Stimulated activated CD4-positive, alpha-beta T cell treated with anti-CD3 and anti-CD28 coated beads, Interleukin-4, amount 100 ng/mL, for 24 hours (primary cell): ENCODE data around the gene OTOF.

Experiments
- DNase-seq: peaks from one replicate; pipeline ENCODE4 v3.0.0-alpha.2; 2020

OTOF gene

DNA sequence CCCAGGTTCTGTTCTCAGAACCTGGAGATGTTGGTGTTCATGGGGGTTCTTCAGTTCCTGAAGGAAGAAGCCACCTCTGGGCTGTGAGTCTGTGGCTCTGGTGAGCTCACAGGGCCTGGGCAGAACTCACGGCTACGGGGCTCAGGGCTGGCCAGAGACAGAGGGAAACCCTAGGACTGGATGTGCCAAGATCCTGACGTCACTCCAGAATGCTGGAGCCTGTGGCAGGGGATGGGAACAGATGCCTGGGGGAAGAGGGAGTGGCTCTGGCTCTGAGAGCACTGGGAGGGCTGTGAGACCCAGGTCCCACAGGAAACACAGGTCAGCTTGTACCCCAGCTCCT, at the start of gene OTOF:
TSS of gene OTOF (minus strand) at position 214 of the 343 bp plus-strand sequence.
- no peak for DNase-seq

DNA sequence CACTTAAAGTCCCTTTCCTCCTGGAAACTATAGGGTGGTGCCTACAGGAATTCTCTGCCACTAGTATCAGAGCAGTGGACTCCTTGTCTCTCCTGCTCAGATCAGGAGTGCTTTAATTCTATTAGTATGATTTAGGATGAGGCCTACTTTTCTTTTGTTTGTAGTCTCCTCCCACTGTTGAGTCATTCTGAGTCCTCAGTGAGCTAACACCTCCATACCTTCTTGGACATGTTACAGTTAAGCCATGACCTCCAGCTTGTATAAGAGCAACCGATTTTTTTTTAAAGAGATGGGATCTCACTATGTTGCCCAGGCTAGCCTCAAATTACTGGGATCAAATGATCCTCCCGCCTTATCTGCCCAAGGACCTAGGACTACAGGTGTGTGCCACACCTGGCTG, 48.7 kb upstream of the OTOF start:
- no peak for DNase-seq

DNA sequence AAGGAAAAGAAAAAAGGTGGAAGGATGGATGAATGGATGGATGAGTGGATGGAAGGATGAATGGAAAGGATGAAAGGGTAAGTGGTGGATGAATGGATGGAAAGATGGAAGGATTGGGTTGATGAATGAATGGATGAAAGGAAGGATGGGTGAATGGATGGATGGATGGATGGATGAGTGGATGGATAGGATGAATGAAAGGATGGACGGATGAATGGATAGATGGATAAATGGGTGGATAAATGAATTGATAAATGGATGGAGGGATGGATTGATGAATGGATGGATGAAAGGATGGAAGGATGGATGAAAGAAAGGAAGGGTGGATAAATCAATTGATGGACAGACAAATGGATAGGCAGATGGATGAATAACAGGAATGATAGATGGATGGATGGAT, 48.2 kb upstream of the OTOF start:
- DNase-seq = no peak

- no peak for DNase-seq
Measured at GRCh38 chr2:26523750-26524149, 45.8 kb upstream of the OTOF start.

DNA sequence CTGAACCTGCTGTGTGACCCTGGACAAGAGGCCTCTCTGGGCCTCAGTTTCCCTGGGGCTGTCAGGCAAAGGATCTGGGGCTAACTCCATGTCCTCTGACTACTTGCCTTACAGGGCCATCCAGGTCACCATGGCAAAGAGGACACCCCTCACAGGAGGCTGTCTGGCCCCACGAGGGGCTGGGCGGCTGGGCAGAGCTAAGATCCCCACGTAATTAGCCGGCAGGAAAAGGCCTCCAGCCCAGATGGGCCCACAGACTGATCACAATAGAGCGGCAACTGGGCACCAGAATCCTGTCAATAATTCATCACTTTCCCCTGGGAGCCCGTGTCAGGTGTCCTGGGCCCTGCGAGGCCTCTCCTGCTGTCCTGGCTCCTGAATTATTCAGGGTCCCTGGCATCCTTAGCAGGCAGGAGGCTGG, 44.8 kb upstream of the OTOF start:
- DNase-seq = no peak

DNA sequence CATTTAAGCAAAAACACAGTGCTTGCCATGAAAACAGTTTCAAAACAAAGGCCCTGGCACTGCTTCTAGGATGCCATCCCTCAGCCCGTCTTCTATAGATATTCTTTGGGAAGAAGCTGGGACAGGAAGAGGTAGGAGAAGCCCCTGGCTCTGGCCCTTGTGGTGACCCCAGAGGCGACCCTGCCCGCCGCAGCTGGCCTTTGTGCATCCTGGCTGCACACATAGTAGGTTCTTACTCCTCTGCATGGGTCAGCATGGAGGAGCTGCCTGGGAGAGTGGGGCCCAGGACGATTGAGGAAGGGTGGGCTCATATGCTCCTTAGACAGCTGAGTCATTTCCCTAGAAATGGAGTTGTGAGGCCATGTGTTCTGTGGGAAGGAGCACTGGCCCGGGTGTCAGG, 44.4 kb upstream of the OTOF start:
- no peak for DNase-seq

DNA sequence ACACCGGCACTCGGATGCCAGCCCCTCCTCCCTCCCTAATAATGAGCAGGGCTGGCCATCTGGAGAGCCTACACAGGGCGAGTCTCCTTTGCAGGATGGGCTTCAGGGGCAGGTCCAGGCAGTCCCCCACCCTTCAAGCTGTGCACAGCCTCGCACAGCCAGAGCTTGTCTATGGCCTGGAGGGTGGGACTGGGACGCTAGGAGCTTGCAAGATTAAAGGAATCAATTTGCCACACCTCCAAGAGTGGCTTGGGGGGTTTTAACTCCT, 43.9 kb upstream of the OTOF start:
- no peak for DNase-seq

GRCh38 chr2:26521054-26521912, 43.4 kb upstream of the OTOF start:
- no peak for DNase-seq

DNA sequence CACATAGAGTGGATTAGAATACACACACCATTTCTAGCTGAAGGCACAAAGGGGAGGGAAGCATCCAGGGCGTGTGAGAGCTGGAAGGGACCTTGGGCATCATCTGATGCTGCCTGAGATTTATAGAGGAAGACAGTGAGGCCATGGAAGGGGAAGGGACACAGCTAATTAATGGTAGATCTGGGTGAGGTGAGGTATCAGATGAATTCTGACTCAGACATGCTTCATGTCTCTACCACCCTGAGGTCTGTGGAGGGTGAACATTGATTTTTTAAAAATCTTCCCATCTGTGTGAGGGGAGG, 42.2 kb upstream of the OTOF start:
- no peak for DNase-seq

GRCh38 chr2:26519396-26520147, 41.6 kb upstream of the OTOF start:
- no peak for DNase-seq

DNA sequence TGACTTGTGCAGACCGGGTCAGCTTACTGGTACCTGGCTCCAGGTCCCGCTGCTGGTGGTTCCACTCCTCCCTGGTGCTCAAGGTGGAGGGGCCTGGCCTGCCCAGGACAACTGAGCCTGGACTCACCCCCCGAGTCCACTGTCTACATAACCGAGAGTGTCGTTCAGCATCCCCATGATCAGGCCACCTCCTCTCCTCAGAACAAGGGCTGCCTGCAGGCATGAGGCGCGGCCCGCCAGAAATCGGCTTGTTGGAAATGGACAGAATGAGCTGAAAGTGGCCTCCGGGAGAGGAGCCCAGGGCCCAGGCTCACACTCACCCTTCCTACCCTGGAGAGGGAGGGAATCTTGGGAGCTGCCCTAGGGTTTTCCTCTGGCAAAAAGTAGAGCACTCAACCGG, 38.9 kb upstream of the OTOF start:
- DNase-seq = no peak

DNA sequence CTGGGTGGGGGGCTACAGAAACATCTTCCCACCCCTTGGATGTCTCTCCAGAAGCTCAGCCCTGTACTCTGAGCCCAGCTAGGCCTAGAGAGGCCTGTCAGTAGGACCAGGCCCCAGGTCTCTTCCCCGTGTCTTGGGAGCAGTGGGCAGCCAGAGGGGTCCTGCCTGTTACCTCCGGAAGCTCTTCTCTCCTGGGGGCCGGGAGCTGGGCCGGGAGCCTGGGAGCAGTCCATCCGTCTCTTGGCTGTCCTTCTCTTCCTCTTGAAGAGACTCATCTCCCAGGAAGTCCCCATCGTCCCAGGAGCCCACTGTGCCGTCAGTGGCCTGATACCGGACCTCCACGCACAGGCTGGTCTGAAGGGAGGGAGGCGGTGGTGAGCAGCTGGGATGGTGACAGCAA, 38.3 kb upstream of the OTOF start:
- DNase-seq = no peak

DNA sequence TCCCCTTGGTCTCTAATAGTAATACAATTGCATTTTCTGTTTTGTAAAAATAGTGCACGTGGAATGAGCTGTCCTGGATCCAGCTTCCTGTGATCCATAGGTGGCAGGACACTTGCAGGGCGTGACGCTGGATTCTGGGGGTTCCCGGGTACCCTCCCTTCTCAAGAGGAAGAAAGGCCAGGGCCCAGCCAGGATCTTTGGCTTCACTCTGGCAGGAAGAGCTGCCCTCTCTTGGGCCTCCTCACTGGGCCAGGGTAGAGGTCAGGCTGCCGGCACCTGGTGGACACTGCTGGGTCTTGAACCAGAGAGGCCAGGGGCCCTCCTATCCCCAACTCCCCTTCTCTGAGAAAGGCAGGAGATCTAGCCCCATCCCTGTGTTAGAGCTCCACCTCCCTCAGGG, 37.8 kb upstream of the OTOF start:
- DNase-seq = no peak

DNA sequence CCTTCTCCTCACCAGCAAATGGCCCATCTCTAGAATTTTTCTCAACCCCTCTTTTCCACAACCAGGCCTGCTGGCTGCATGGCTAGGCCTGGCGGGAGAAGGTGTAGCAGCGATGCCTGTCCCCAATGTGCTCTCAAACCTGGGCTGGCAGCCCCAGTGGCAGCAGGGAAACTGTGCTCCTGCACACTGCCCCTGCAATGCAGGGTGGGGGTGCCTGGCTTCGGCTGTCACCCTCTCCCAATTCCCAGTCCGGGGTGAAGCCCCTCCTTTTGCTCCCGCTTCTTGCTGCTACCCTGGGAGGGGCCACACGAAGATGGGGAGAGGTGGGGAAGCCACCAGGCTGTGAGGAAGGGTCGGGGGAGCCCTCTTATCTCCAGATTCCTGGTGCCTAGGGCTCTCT, 36.1 kb upstream of the OTOF start:
- DNase-seq = no peak

GRCh38 chr2:26513261-26513660, 35.3 kb upstream of the OTOF start:
- DNase-seq = no peak

DNA sequence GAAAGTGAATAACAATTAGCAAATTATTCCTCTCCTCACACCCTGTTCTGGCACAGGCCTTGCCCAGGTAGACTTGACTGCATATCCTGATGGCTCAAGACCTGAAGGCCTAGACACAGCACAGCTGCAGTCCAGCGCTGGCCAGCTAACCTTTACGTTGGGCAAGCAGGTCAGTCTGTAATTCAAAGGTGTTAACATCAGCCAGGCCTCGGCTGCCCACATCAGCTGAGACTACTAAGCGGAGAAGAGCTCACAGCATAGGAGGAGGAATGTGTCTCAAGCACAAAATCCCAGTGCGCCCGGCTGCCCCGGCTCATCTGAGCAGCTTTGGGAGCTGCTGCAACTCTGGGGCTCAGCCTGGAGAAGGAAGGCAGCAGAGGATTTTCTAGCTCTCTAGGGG, 33.5 kb upstream of the OTOF start:
- DNase-seq = no peak

- DNase-seq = no peak
Measured at GRCh38 chr2:26510344-26510973, 32.5 kb upstream of the OTOF start.

- DNase-seq = no peak
Measured at GRCh38 chr2:26509141-26509540, 31.2 kb upstream of the OTOF start.

DNA sequence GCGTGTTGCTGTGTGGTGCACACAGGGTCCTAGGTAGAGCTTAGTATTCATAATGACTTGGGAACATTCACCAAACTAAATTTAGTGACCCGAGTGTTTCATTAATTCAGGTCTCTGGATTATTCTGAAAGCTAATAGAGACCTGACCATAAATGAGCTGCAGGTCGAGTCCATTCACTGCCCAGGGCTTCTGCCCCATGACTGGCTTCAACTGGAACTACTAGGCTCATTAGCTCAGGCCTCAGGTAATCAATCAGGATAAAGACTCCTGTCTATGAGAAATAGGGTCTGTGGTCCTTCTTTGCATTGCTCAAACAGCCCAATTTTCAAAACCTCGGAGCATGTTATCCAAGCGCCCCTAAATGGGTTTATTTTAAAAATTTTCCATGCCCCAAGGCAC, 30.0 kb upstream of the OTOF start:
- no peak for DNase-seq

DNA sequence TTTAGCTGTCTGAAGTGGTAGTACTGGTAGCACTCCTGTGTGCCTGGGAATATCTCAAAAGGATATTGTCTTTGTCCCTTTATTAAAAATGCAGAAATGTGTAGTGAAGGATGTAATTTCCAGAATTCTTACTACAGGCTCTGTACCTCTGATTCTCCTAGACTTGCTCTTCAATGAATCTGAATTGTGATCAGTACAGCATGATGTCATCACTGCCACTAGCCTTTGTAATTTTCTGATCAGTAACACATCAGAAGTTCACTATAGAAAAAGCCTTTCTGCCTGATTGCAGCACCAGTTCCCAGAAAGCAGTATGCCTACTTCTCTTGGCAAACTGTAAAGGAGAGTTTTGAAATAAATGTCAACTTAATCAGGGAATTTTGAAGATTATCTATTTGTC, 29.2 kb upstream of the OTOF start:
- no peak for DNase-seq

DNA sequence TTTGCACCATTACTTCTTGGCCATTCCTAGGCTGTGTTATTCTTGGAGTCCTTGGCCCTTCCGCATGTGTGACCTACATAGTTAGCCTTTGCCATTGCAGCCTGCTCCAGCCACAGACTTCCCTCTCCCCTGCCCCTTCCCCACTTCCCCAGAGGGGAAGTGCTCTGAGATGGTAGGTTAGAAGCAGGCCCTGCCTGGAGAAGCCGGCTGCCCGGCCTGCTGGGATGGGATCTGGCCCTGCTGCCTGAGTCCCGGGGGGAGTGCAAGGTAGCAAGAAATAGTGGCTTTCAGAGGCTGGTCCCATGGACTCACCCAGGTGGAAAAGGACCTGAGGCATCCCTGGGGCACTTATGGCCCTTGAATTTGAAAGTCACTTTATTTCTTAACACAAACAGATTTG, 28.4 kb upstream of the OTOF start:
- DNase-seq = no peak

DNA sequence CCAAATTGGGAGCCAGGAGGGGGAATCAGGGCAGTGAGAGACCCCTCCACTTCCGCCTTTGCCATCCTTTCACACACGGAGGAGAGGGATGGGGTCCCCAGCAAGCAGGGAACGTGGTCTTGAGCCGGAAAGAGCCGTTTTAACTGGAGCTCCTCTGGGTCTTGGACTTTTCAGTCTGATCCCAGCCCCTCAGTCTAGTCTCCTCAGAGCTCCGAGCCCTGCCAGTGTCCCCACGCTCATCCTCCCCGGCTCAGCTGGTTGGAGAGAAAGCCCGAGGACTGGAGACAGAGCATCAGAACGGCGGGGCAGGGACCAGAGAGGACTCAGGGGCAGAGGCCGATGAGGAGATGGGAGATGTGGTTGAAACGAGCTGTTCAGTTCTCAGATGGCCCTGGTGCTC, 26.1 kb upstream of the OTOF start:
- DNase-seq = no peak

- DNase-seq = peak; percentile 89
Measured at GRCh38 chr2:26503231-26503880, 25.4 kb upstream of the OTOF start.

GRCh38 chr2:26500406-26500805, 22.5 kb upstream of the OTOF start:
- DNase-seq = no peak
